Stimulated activated naive B cell treated with anti-CD40 and anti-IgM and Interleukin-4, amounts not matched to agents 10 μg/mL and 1 μg/mL and 100 μg/mL, for 72 hours (primary cell): ENCODE measurements around the gene GNAZ.

Experiments used
- ATAC-seq, 2 donors: fragments of 150-1000 bp; cut with Tn5 transposase; replicated peaks; 2 replicates each; pipeline ENCODE4 v1.10.0; 2021; ENCODE audit warnings: moderate library complexity in 1 of 2
- DNase-seq: peaks from one replicate; pipeline ENCODE4 v3.0.0; 2021
- H3K27ac Mint-ChIP-seq: one replicate; pipeline ENCODE4 v1.8.0; 2022; ENCODE audit warnings: mild to moderate bottlenecking, mixed read lengths
- H3K27me3 Mint-ChIP-seq, 2 donors: one replicate each; pipeline ENCODE4 v1.8.0; 2022; ENCODE audit warnings: mixed read lengths in 2 of 2
- H3K36me3 Mint-ChIP-seq, 2 donors: one replicate each; pipeline ENCODE4 v1.8.0; 2022; ENCODE audit warnings: mixed read lengths in 2 of 2, mild to moderate bottlenecking in 1 of 2
- H3K4me1 Mint-ChIP-seq, 2 donors: one replicate each; pipeline ENCODE4 v1.8.0; 2022; ENCODE audit warnings: mixed read lengths in 2 of 2, mild to moderate bottlenecking in 1 of 2
- H3K4me3 Mint-ChIP-seq, 2 donors: one replicate each; pipeline ENCODE4 v1.8.0; 2022; ENCODE audit warnings: mild to moderate bottlenecking in 2 of 2, mixed read lengths in 2 of 2, moderate library complexity in 1 of 2
- H3K9me3 Mint-ChIP-seq, 2 donors: one replicate each; pipeline ENCODE4 v1.8.0; 2022; ENCODE audit warnings: mixed read lengths in 2 of 2, mild to moderate bottlenecking in 1 of 2

GNAZ gene

GRCh38 chr22:23094695-23095681 is 24.7 kb downstream of the GNAZ start:
- DNase-seq (no peak), ATAC-seq (no peak)
- no peak overlapping the region for H3K4me3 Mint-ChIP-seq
- no peaks in the 10 kb centered on the region for H3K4me1 Mint-ChIP-seq
- H3K27me3 Mint-ChIP-seq: no peaks in the 10 kb centered on the region
- no peaks in the 10 kb centered on the region for H3K9me3 Mint-ChIP-seq
- H3K36me3 Mint-ChIP-seq: no peaks in the 10 kb centered on the region
- no peak overlapping the region for H3K27ac Mint-ChIP-seq

- Mint-ChIP-seq H3K36me3 (no peaks in the 10 kb centered on the region), H3K27ac (no peak overlapping the region), H3K4me3 (no peak overlapping the region), H3K4me1 (no peaks in the 10 kb centered on the region), H3K9me3 (no peaks in the 10 kb centered on the region), H3K27me3 (no peaks in the 10 kb centered on the region)
- DNase-seq (no peak), ATAC-seq (no peak)
Observed at GRCh38 chr22:23095733-23096342, 25.5 kb downstream of the GNAZ start.

GRCh38 chr22:23097412-23098229 is 27.3 kb downstream of the GNAZ start:
- Mint-ChIP-seq H3K36me3 (peaks cover 0 to 1% of the 10 kb centered on the region in 2 donors), H3K9me3 (no peaks in the 10 kb centered on the region), H3K4me1 (no peaks in the 10 kb centered on the region), H3K27me3 (no peaks in the 10 kb centered on the region), H3K4me3 (no peak overlapping the region), H3K27ac (no peak overlapping the region)
- ATAC-seq (no peak), DNase-seq (no peak)

- H3K4me3 Mint-ChIP-seq: no peak overlapping the region
- DNase-seq (no peak), ATAC-seq (no peak)
- no peak overlapping the region for H3K27ac Mint-ChIP-seq
- no peaks in the 10 kb centered on the region for H3K27me3 Mint-ChIP-seq
- no peaks in the 10 kb centered on the region for H3K4me1 Mint-ChIP-seq
- no peaks in the 10 kb centered on the region for H3K9me3 Mint-ChIP-seq
- peaks cover 0 to 1% of the 10 kb centered on the region in 2 donors for H3K36me3 Mint-ChIP-seq
Observed at GRCh38 chr22:23098230-23098705, 27.9 kb downstream of the GNAZ start.

GRCh38 chr22:23098718-23099530 is 28.6 kb downstream of the GNAZ start:
- Mint-ChIP-seq H3K27ac (no peak overlapping the region), H3K27me3 (no peaks in the 10 kb centered on the region), H3K36me3 (peaks cover 0 to 1% of the 10 kb centered on the region in 2 donors), H3K4me3 (no peak overlapping the region), H3K9me3 (no peaks in the 10 kb centered on the region), H3K4me1 (no peaks in the 10 kb centered on the region)
- no peak for ATAC-seq
- no peak for DNase-seq

- Mint-ChIP-seq H3K4me1 (no peaks in the 10 kb centered on the region), H3K27ac (no peak overlapping the region), H3K4me3 (no peak overlapping the region), H3K27me3 (no peaks in the 10 kb centered on the region), H3K9me3 (no peaks in the 10 kb centered on the region), H3K36me3 (peaks cover 0 to 1% of the 10 kb centered on the region in 2 donors)
- DNase-seq (no peak), ATAC-seq (no peak)
Observed at GRCh38 chr22:23099531-23099804, 29.1 kb downstream of the GNAZ start.

- ATAC-seq (no peak), DNase-seq (no peak)
- Mint-ChIP-seq H3K27me3 (no peaks in the 10 kb centered on the region), H3K9me3 (no peaks in the 10 kb centered on the region), H3K36me3 (peaks cover 0 to 1% of the 10 kb centered on the region in 2 donors), H3K27ac (no peak overlapping the region), H3K4me1 (no peaks in the 10 kb centered on the region), H3K4me3 (no peak overlapping the region)
Observed at GRCh38 chr22:23100124-23100801, 29.9 kb downstream of the GNAZ start.

- Mint-ChIP-seq H3K4me1 (no peaks in the 10 kb centered on the region), H3K9me3 (no peaks in the 10 kb centered on the region), H3K27ac (no peak overlapping the region), H3K27me3 (no peaks in the 10 kb centered on the region), H3K4me3 (no peak overlapping the region), H3K36me3 (peaks cover 0 to 1% of the 10 kb centered on the region in 2 donors)
- ATAC-seq (no peak), DNase-seq (no peak)
Observed at GRCh38 chr22:23101524-23101923, 31.2 kb downstream of the GNAZ start.

- no peaks in the 10 kb centered on the region for H3K27me3 Mint-ChIP-seq
- ATAC-seq: no peak
- H3K27ac Mint-ChIP-seq: no peak overlapping the region
- DNase-seq: no peak
- H3K4me3 Mint-ChIP-seq: no peak overlapping the region
- no peaks in the 10 kb centered on the region for H3K4me1 Mint-ChIP-seq
- peaks cover 0 to 1% of the 10 kb centered on the region in 2 donors for H3K36me3 Mint-ChIP-seq
- H3K9me3 Mint-ChIP-seq: no peaks in the 10 kb centered on the region
Observed at GRCh38 chr22:23102002-23102655, 31.8 kb downstream of the GNAZ start.

- H3K27me3 Mint-ChIP-seq: no peaks in the 10 kb centered on the region
- no peaks in the 10 kb centered on the region for H3K9me3 Mint-ChIP-seq
- H3K4me1 Mint-ChIP-seq: no peaks in the 10 kb centered on the region
- no peak for ATAC-seq
- H3K27ac Mint-ChIP-seq: no peak overlapping the region
- no peak overlapping the region for H3K4me3 Mint-ChIP-seq
- DNase-seq: no peak
- H3K36me3 Mint-ChIP-seq: peaks cover 1 to 3% of the 10 kb centered on the region in 2 donors
Observed at GRCh38 chr22:23102776-23103175, 32.5 kb downstream of the GNAZ start.

- DNase-seq: no peak
- ATAC-seq: no peak
- Mint-ChIP-seq H3K4me3 (no peak overlapping the region), H3K9me3 (no peaks in the 10 kb centered on the region), H3K36me3 (peaks cover 1 to 3% of the 10 kb centered on the region in 2 donors), H3K27ac (no peak overlapping the region), H3K27me3 (no peaks in the 10 kb centered on the region), H3K4me1 (no peaks in the 10 kb centered on the region)
Observed at GRCh38 chr22:23103199-23103954, 33.1 kb downstream of the GNAZ start.

GRCh38 chr22:23104187-23104971 is 34.1 kb downstream of the GNAZ start:
- Mint-ChIP-seq H3K27ac (no peak overlapping the region), H3K9me3 (no peaks in the 10 kb centered on the region), H3K4me3 (no peak overlapping the region), H3K4me1 (no peaks in the 10 kb centered on the region), H3K27me3 (no peaks in the 10 kb centered on the region), H3K36me3 (peaks cover 1 to 3% of the 10 kb centered on the region in 2 donors)
- ATAC-seq: no peak
- DNase-seq: no peak
